Heart right ventricle (tissue), 16 donors: ENCODE data around the gene MATR3. TPM values are rescaled to one million over a fixed set of nuclear protein-coding genes. Genes with fewer than 3 reads are reported as not detected.
A peak's percentile ranks its signal among the peaks of the same experiment; 100 is the strongest.

Experiments used
- ATAC-seq, 8 donors: fragments of 200-7000 bp; cut with Tn5 transposase; one replicate each; pipeline ENCODE4 v1.9.1; 2020; ENCODE audit warnings: mild to moderate bottlenecking in 8 of 8, moderate library complexity in 8 of 8, moderate number of reproducible peaks in 1 of 8
- DNase-seq, 2 donors: peaks; one replicate each; pipeline ENCODE4 v3.0.0-alpha.2; 2020
- H3K27ac ChIP-seq, 10 donors: fragments of 200-600 bp; sonication (generic) in 2 of 10; one replicate each; pipeline versions ENCODE4 v1.5.0 to v1.8.0; 2020 to 2022; ENCODE audit warnings: mild to moderate bottlenecking in 3 of 10
- H3K27me3 ChIP-seq, 7 donors: fragments of 200-600 bp; one replicate each; pipeline ENCODE4 v1.8.0; 2021 to 2022; ENCODE audit warnings: mild to moderate bottlenecking in 2 of 7
- H3K36me3 ChIP-seq, 9 donors: fragments of 200-600 bp; sonication (generic) in 1 of 9; one replicate each; pipeline versions ENCODE4 v1.5.0 to v1.8.0; 2020 to 2022; ENCODE audit warnings: mild to moderate bottlenecking in 2 of 9
- H3K4me1 ChIP-seq, 9 donors: fragments of 200-600 bp; sonication (generic) in 1 of 9; one replicate each; pipeline versions ENCODE4 v1.5.0 to v1.8.0; 2020 to 2022; ENCODE audit warnings: mild to moderate bottlenecking in 4 of 9
- H3K4me3 ChIP-seq, 10 donors: fragments of 200-600 bp; sonication (generic) in 2 of 10; one replicate each; pipeline versions ENCODE4 v1.5.0 to v1.8.0; 2020 to 2022; ENCODE audit warnings: mild to moderate bottlenecking in 7 of 10, moderate library complexity in 2 of 10
- H3K9me3 ChIP-seq, 11 donors: fragments of 200-600 bp in 10 of 11; sonication (generic) in 2 of 11; one replicate each; pipeline versions ENCODE4 v1.5.0 to v1.8.0; 2013 to 2022; ENCODE audit warnings: mild to moderate bottlenecking in 2 of 11, control low read depth in 1 of 11, moderate library complexity in 1 of 11
- CTCF ChIP-seq, 9 donors: fragments of 200-600 bp; sonication (generic) in 2 of 9; IDR thresholded peaks; one replicate each; pipeline versions ENCODE4 v1.5.0 to v1.8.0; 2021 to 2022; ENCODE audit warnings: antibody characterized with exemption in 9 of 9, mild to moderate bottlenecking in 5 of 9, moderate library complexity in 1 of 9
- WGBS, 2 donors: extraction: QIAGEN DNeasy Blood & Tissue Kit; methylation state at CpG; one replicate each; pipeline ENCODE4 v1.1.7; 2013; ENCODE audit warnings: inconsistent platforms in 1 of 2; 5-methylcytosine and 5-hydroxymethylcytosine counted together
- intact Hi-C, 10 donors: fragments of 100-400 bp; cut with DNase I; formaldehyde crosslinking; loops; one replicate each; pipeline versions ENCODE4 v1.11.1 to v1.14.2; 2022
- polyA plus RNA-seq, 2 donors: library from polyadenylated mRNA; stranded (reverse); fragments of 200-250 nt; gene quantifications; one replicate each; pipeline ENCODE4 v1.2.3, GENCODE V29; 2013
- total RNA-seq, 10 donors: library from RNA; stranded (reverse); fragmentation: NEBNext Ultra II Directional in 3 of 10; extraction: Animal tissue kit (Norgen Biotek cat#: 25700) in 3 of 10; gene quantifications; one replicate each; pipeline versions ENCODE4 v1.2.1 to v1.2.4, GENCODE V29; 2021 to 2023
- donor health status: Arrhythmogenic right ventricular cardiomyopathy.
- donor health status: ischemic (EF 13 %, LVEDD 7.1; RV severe dilation, severe dysfunction).
- donor health status: healthy with polysubstance abuse.
- donor health status: DM: no; HTN: yes; CAD: no.
- donor health status: DM: no; HTN: no; CAD: no.
- donor health status: ischemic (EF 25% LVEDD 6.9; RV normal size, moderate dysfunction).
- donor health status: ischemic (EF 25% LVEDD 5.7; RV mildly dilated, moderate dysfunction).
- donor health status: healthy.
- donor health status: DM: yes; HTN: yes; CAD: no.
- donor health status: Ischemic cardiomyopathy.
- donor health status: ischemic (EF 35%, LVEDD 5.7; RV mildly dilated, moderate dysfunction).
- donor health status: nonischemic (EF 11% LVEDD 7.7; RV severe dilation, severe dysfunction).
- donor health status: DM: yes; HTN: yes; CAD: no.
- donor health status: PGD.
- donor health status: ischemic (EF 29% LVEDD 5.4; RV normal size, mild dysfunction).
- donor health status: nonischemic (EF 23%, LVEDD 6.1; RV moderate dilation, normal function).

The MATR3 gene
- total and polyA plus RNA-seq, 12 donors, result 86.8 to 209 (median 167) TPM

- WGBS, 2 donors, result 98 to 99% methylated on average over 2 of the region's 2 CpGs
- H3K4me3 ChIP-seq, result no peak overlapping the region
- H3K27ac ChIP-seq, result no peak overlapping the region
- peaks cover 0 to 6% (median 0%) of the 10 kb centered on the region in 9 donors for H3K36me3 ChIP-seq
- peaks cover 4 to 20% (median 13%) of the 10 kb centered on the region in 9 donors for H3K4me1 ChIP-seq
- no peak for TF ChIP-seq CTCF (IDR thresholded peaks at IDR 0.05)
- intact Hi-C loops, result loop anchor here in 4 of 10 donors (5.0 kb wide), 2 partner anchors 51 to 126 kb away; partner anchors contain the start of gene PAIP2 (in 4 of the 4)
- DNase-seq (no peak), ATAC-seq (no peak)
- no peaks in the 10 kb centered on the region for H3K9me3 ChIP-seq
- no peaks in the 10 kb centered on the region for H3K27me3 ChIP-seq
Observed at GRCh38 chr5:139291051-139291450, 2.5 kb upstream of the MATR3 start.

DNA sequence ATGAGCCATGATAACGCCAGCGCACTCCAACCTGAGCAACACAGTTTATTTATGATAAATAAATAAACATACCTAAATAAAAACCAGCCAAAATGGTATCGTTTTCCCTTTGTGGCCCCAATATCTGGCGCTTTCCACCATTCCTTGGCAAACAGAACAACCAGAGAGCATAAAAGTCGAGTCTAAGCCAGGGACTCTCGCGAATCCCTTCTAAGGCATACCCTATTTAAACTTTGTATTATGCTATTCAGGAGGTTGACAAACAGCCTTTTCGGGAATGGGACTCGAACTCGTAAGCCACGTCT is 386 bp upstream of the MATR3 start:
- H3K9me3 ChIP-seq, result no peaks in the 10 kb centered on the region
- no peak for DNase-seq
- H3K27ac ChIP-seq, result peak overlapping the region; percentile 97 to 100 (median 100)
- no peak for TF ChIP-seq CTCF (IDR thresholded peaks at IDR 0.05)
- H3K4me1 ChIP-seq, result peaks cover 4 to 41% (median 34%) of the 10 kb centered on the region in 9 donors
- 23 to 29% methylated on average over 11 of the region's 11 CpGs for WGBS, 2 donors
- no peak for ATAC-seq
- no peaks in the 10 kb centered on the region for H3K36me3 ChIP-seq
- intact Hi-C loops, result loop anchor here in 4 of 10 donors (5.0 kb wide), 2 partner anchors 49 to 124 kb away; partner anchors contain the start of gene PAIP2 (in 4 of the 4)
- peak overlapping the region; percentile 70 to 99 (median 88) for H3K4me3 ChIP-seq
- no peaks in the 10 kb centered on the region for H3K27me3 ChIP-seq

DNA sequence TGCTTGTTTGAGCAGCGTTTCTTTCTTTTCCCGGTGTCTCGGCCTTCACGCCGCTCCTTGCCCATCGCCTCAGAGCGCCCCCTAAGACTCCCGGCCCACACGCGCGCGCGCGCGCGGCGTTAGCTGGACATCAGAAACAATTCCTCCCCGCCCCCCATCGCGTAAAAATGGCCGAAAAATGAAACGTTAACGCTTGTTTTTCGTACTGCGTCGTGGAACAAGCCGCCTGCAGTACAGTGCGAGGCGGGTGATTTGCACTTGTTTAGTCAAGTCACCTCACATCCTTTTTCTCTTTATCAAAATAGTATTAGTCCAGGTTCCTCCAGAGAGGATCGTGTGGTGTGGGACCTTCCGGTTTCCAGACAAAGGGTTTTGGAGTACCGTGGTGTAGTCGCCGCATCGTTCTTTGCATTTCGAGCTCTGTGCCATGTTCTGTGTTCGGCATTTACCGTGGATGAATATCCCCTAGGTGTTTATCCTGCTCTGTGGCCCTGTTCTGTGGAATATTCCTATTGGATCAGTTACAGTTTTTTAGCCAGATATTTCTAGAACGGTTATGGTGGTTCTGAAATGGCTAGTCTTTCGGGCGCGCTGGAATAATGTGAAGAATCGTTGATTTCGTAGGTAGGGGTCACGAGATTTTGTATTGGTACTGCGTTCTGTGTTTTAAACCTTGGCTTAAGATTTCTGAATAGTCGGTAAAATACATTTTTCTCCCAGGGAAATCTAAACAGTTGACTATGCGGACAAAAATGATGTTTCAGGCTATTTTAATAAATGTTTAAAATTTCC is 1.0 kb downstream of the MATR3 start:
- Histone ChIP-seq H3K36me3 (no peaks in the 10 kb centered on the region), H3K27ac (peak overlapping the region; percentile 97 to 100 (median 100)), H3K4me1 (peaks cover 4 to 55% (median 48%) of the 10 kb centered on the region in 9 donors), H3K27me3 (no peaks in the 10 kb centered on the region), H3K4me3 (peak overlapping the region; percentile 70 to 99 (median 88)), H3K9me3 (no peaks in the 10 kb centered on the region)
- 0 to 1% methylated on average over 48 of the region's 48 CpGs for WGBS, 2 donors
- DNase-seq (peak; percentile 75 to 83), ATAC-seq (peak; percentile 44 to 73 (median 62))
- peak in 7 of 9 donors; percentile 3 to 56 (median 44) for TF ChIP-seq CTCF (IDR thresholded peaks at IDR 0.05)
- intact Hi-C loops, result loop anchor here in 6 of 10 donors (5.0 kb wide), 3 partner anchors 48 to 123 kb away; partner anchors contain the start of gene PAIP2 (in 6 of the 6)

DNA sequence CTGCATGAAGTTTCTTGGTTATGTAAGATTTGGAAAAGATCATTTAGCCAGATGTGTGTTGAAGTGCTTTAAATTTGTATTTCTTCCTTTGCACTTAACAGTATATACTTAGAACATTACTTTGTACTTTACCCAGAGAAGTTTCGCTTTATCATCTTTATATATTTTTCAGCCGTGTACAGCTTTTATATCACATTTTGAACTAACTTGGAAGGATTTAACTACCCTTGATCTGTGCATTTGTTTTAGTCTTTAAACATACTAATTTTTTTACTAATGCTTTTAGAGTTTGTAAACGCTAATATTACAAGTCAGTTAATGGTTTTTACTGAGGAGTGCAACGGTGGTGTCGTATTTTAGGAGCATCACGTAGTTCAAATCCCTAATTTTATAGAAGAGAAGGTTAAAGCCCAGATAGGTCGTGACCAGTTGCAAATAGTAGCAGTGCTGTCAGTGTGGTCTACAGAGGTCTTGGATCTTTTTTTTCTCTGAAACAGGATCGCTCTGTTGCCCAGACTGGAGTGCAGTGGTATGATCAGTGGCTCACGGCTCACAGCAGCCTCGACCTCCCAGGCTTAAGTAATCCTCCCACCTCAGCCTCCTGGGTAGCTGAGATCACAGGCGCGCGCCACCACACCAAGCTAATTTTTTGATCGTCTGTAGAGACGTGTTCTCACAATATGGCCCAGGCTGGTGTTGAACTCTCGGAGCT is 2.0 kb downstream of the MATR3 start:
- H3K4me3 ChIP-seq, result peak overlapping the region in 9 of 10 donors; percentile 70 to 99 (median 89)
- no peak for ATAC-seq
- H3K27me3 ChIP-seq, result no peaks in the 10 kb centered on the region
- peaks cover 9 to 64% (median 58%) of the 10 kb centered on the region in 9 donors for H3K4me1 ChIP-seq
- no peaks in the 10 kb centered on the region for H3K36me3 ChIP-seq
- intact Hi-C loops, result loop anchor here in 2 of 10 donors (5.0 kb wide), 2 partner anchors 47 to 97 kb away; partner anchors contain the start of gene PAIP2 (in 2 of the 2)
- peak overlapping the region in 8 of 10 donors; percentile 99 to 100 (median 100) for H3K27ac ChIP-seq
- TF ChIP-seq CTCF (IDR thresholded peaks at IDR 0.05), result no peak
- no peak for DNase-seq
- WGBS, 2 donors, result 35 to 36% methylated on average over 16 of the region's 16 CpGs
- no peaks in the 10 kb centered on the region for H3K9me3 ChIP-seq
